Fibroblast of peridontal ligament (primary cell): Measurements from ENCODE around the gene KLB.
"Not testable (repeated sequence)": the region's sequence is repeated elsewhere in the genome, so short reads cannot be mapped to it uniquely, and the experiment has no call there.

Experiments used
- DNase-seq: peaks from one replicate; pipeline ENCODE4 v3.0.0-alpha.2; 2010; ENCODE audit errors: extremely low read depth

KLB gene

GRCh38 chr4:39426728-39427127, 20.0 kb downstream of the KLB start:
- DNase-seq = no peak

- DNase-seq = no peak
Measured at GRCh38 chr4:39427520-39428114, 20.9 kb downstream of the KLB start.

GRCh38 chr4:39429476-39430334, 23.0 kb downstream of the KLB start:
- no peak for DNase-seq

- no peak for DNase-seq
Measured at GRCh38 chr4:39433878-39434492, 27.3 kb downstream of the KLB start.

- no peak for DNase-seq
Measured at GRCh38 chr4:39435659-39436563, 29.2 kb downstream of the KLB start.

GRCh38 chr4:39441593-39441992, 34.9 kb downstream of the KLB start:
- no peak for DNase-seq

- no peak for DNase-seq
Measured at GRCh38 chr4:39442998-39443397, 36.3 kb downstream of the KLB start.

- DNase-seq = no peak
Measured at GRCh38 chr4:39446483-39446841, 39.7 kb downstream of the KLB start.

- DNase-seq = peak; percentile 31
Measured at GRCh38 chr4:39446842-39447573, 40.3 kb downstream of the KLB start.

GRCh38 chr4:39450618-39451017, 43.9 kb downstream of the KLB start:
- DNase-seq = no peak

- DNase-seq = no peak
Measured at GRCh38 chr4:39451423-39452023, 44.8 kb downstream of the KLB start.

- no peak for DNase-seq
Measured at GRCh38 chr4:39452153-39452859, 45.6 kb downstream of the KLB start.

- DNase-seq = no peak
Measured at GRCh38 chr4:39452860-39453587, 46.3 kb downstream of the KLB start.

- DNase-seq = no peak
Measured at GRCh38 chr4:39453738-39454137, 47.0 kb downstream of the KLB start.

GRCh38 chr4:39455486-39455885, 48.8 kb downstream of the KLB start:
- no peak for DNase-seq

GRCh38 chr4:39456946-39457763, 50.4 kb downstream of the KLB start:
- DNase-seq = no peak

- not testable (repeated sequence) for DNase-seq
Measured at GRCh38 chr4:39458161-39458504, 51.4 kb downstream of the KLB start.

- DNase-seq = peak; percentile 99
Measured at GRCh38 chr4:39458505-39459300, 52.0 kb downstream of the KLB start, which contains the start of the genes LIAS and RPL9. Gene LIAS, plus strand, starts transcription at chr4:39459056. Its CDS starts 62 bp downstream, at chr4:39459118. Gene RPL9, minus strand, starts transcription at chr4:39458922. Its CDS starts 483 bp downstream, at chr4:39458439.
